Glutamatergic neuron (in vitro differentiated cells): Measurements from ENCODE around the gene TCF19. TPM values are rescaled to one million over a fixed set of nuclear protein-coding genes. Genes with fewer than 3 reads are reported as not detected.

Source experiments
- DNase-seq: peaks from one replicate; pipeline ENCODE4 v3.0.0; 2022
- H3K27ac Mint-ChIP-seq: one replicate; pipeline ENCODE4 v1.8.0; 2020; ENCODE audit warnings: mild to moderate bottlenecking, mixed read lengths, inconsistent platforms; ENCODE audit not compliant: unreplicated experiment
- H3K27me3 Mint-ChIP-seq: one replicate; pipeline ENCODE4 v1.8.0; 2020; ENCODE audit warnings: mild to moderate bottlenecking, moderate library complexity, mixed read lengths, inconsistent platforms; ENCODE audit not compliant: unreplicated experiment
- H3K36me3 Mint-ChIP-seq: one replicate; pipeline ENCODE4 v1.8.0; 2020; ENCODE audit warnings: mild to moderate bottlenecking, mixed read lengths, inconsistent platforms; ENCODE audit not compliant: unreplicated experiment
- H3K4me1 Mint-ChIP-seq: one replicate; pipeline ENCODE4 v1.8.0; 2020; ENCODE audit warnings: mild to moderate bottlenecking, low read depth, mixed read lengths, inconsistent platforms; ENCODE audit not compliant: unreplicated experiment
- H3K4me3 Mint-ChIP-seq: one replicate; pipeline ENCODE4 v1.8.0; 2020; ENCODE audit warnings: mild to moderate bottlenecking, mixed read lengths, inconsistent platforms; ENCODE audit not compliant: unreplicated experiment
- H3K9me3 Mint-ChIP-seq: one replicate; pipeline ENCODE4 v1.8.0; 2020; ENCODE audit warnings: mild to moderate bottlenecking, moderate library complexity, mixed read lengths, inconsistent platforms; ENCODE audit not compliant: unreplicated experiment
- total RNA-seq: library from RNA; stranded (reverse); fragmentation: NEBNext Ultra II Directional; extraction: Animal tissue kit (Norgen Biotek cat#: 25700); gene quantifications from one replicate; pipeline ENCODE4 v1.2.1, GENCODE V29; 2021; ENCODE audit not compliant: unreplicated experiment
- TF ChIP-seq, protein P1 (sequence below): fragments of 200-600 bp; sonication (generic); IDR thresholded peaks from one replicate; pipeline ENCODE4 v1.5.0; 2021; ENCODE audit not compliant: partially characterized antibody, unreplicated experiment

Gene TCF19
- total RNA-seq, 1 donor from 2014 or later: 5.8 TPM

- Mint-ChIP-seq H3K4me1 (no peaks in the 10 kb centered on the region), H3K36me3 (no peaks in the 10 kb centered on the region), H3K4me3 (no peak overlapping the region), H3K27ac (no peak overlapping the region), H3K9me3 (peaks cover 7% of the 10 kb centered on the region), H3K27me3 (peaks cover 3% of the 10 kb centered on the region)
- DNase-seq: no peak
- TF ChIP-seq, protein P1, sequence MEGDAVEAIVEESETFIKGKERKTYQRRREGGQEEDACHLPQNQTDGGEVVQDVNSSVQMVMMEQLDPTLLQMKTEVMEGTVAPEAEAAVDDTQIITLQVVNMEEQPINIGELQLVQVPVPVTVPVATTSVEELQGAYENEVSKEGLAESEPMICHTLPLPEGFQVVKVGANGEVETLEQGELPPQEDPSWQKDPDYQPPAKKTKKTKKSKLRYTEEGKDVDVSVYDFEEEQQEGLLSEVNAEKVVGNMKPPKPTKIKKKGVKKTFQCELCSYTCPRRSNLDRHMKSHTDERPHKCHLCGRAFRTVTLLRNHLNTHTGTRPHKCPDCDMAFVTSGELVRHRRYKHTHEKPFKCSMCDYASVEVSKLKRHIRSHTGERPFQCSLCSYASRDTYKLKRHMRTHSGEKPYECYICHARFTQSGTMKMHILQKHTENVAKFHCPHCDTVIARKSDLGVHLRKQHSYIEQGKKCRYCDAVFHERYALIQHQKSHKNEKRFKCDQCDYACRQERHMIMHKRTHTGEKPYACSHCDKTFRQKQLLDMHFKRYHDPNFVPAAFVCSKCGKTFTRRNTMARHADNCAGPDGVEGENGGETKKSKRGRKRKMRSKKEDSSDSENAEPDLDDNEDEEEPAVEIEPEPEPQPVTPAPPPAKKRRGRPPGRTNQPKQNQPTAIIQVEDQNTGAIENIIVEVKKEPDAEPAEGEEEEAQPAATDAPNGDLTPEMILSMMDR: no peak
Measured at GRCh38 chr6:31152781-31153180, 5.6 kb upstream of the TCF19 start.

DNA sequence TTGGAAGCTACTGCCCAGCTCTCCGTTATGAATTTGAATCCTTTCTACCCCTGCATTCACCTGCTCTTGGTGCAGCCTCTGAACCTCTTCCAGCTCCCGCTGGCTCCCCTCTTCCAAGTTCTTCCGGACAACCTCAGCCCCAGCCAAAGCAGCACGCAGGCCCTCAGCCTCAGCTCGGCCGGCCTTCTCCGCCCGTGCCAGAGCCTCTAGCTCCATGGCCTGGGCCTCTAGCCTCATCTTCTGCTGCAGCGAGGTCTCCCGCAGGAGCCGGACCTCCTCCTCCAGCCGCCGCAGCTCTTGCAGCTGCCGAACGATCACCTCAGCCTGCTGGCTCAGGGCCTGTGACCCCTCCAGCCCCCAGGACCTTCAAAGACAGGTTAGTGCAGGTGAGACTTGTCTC lies 4.0 kb upstream of the TCF19 start:
- no peak for DNase-seq
- Mint-ChIP-seq H3K27me3 (peaks cover 3% of the 10 kb centered on the region), H3K4me3 (no peak overlapping the region), H3K4me1 (peaks cover 3% of the 10 kb centered on the region), H3K36me3 (no peaks in the 10 kb centered on the region), H3K27ac (no peak overlapping the region), H3K9me3 (peaks cover 10% of the 10 kb centered on the region)
- TF ChIP-seq, protein P1: no peak

GRCh38 chr6:31156641-31157040 lies 1.7 kb upstream of the TCF19 start:
- Mint-ChIP-seq H3K9me3 (peaks cover 3% of the 10 kb centered on the region), H3K27me3 (no peaks in the 10 kb centered on the region), H3K4me3 (no peak overlapping the region), H3K27ac (no peak overlapping the region), H3K4me1 (peaks cover 3% of the 10 kb centered on the region), H3K36me3 (no peaks in the 10 kb centered on the region)
- no peak for DNase-seq
- TF ChIP-seq, protein P1: no peak

GRCh38 chr6:31157513-31158139 lies 763 bp upstream of the TCF19 start, which contains the start of gene CCHCR1:
CCHCR1 (minus strand) TSS chr6:31157802; CDS start chr6:31157600, 202 bp downstream.
- Mint-ChIP-seq H3K27me3 (no peaks in the 10 kb centered on the region), H3K36me3 (no peaks in the 10 kb centered on the region), H3K9me3 (peaks cover 2% of the 10 kb centered on the region), H3K4me3 (peak within 1 kb of the TSS; percentile 93), H3K4me1 (peaks cover 3% of the 10 kb centered on the region), H3K27ac (peak within 1 kb of the TSS; percentile 48)
- no peak for DNase-seq
- TF ChIP-seq, protein P1: no peak
